Upper lobe of left lung (tissue), 6 donors: Measurements from ENCODE around the gene PNPLA2. TPM values are rescaled to one million over a fixed set of nuclear protein-coding genes. Genes with fewer than 3 reads are reported as not detected.

Experiments
- ATAC-seq, 2 donors: fragments of 200-7000 bp; cut with Tn5 transposase; one replicate each; pipeline ENCODE4 v1.9.1; 2022; ENCODE audit warnings: mild to moderate bottlenecking in 2 of 2, moderate library complexity in 2 of 2; ENCODE audit not compliant: low FRiP score in 2 of 2
- DNase-seq, 2 donors: peaks; one replicate each; pipeline ENCODE4 v3.0.0-alpha.2; 2019 to 2020
- H3K27ac ChIP-seq, 4 donors: fragments of 200-600 bp; sonication (generic); one replicate each; pipeline ENCODE4 v1.5.1; 2016 to 2019
- H3K27me3 ChIP-seq, 4 donors: fragments of 200-600 bp; sonication (generic); one replicate each; pipeline ENCODE4 v1.5.1; 2017 to 2019
- H3K36me3 ChIP-seq, 4 donors: fragments of 200-600 bp; sonication (generic); one replicate each; pipeline ENCODE4 v1.5.1; 2016 to 2019
- H3K4me1 ChIP-seq, 4 donors: fragments of 200-600 bp; sonication (generic); one replicate each; pipeline ENCODE4 v1.5.1; 2018 to 2019
- H3K4me3 ChIP-seq, 4 donors: fragments of 200-600 bp; sonication (generic); one replicate each; pipeline ENCODE4 v1.5.1; 2017 to 2019; ENCODE audit warnings: mild to moderate bottlenecking in 2 of 4, moderate library complexity in 1 of 4
- H3K9me3 ChIP-seq, 4 donors: fragments of 200-600 bp; sonication (generic); one replicate each; pipeline ENCODE4 v1.5.1; 2018 to 2019
- EP300 ChIP-seq, 4 donors: sonication (generic); formaldehyde crosslinking; IDR thresholded peaks; one replicate each; pipeline ENCODE4 v1.5.1; 2017; ENCODE audit warnings: antibody characterized with exemption in 4 of 4, control low read depth in 2 of 4
- POLR2A ChIP-seq, 4 donors: fragments of 450-650 bp; IDR thresholded peaks; one replicate each; pipeline ENCODE4 v1.5.1; 2016 to 2017; ENCODE audit warnings: antibody characterized with exemption in 4 of 4, mild to moderate bottlenecking in 2 of 4
- POLR2AphosphoS5 ChIP-seq, 2 donors: sonication (generic); formaldehyde crosslinking; IDR thresholded peaks; one replicate each; pipeline ENCODE4 v1.5.1; 2017; ENCODE audit warnings: antibody characterized with exemption in 2 of 2
- WGBS, 2 donors: methylation state at CpG; one replicate each; pipeline ENCODE4 v1.1.5; 2017 to 2018; 5-methylcytosine and 5-hydroxymethylcytosine counted together
- total RNA-seq, 6 donors: library from RNA; depleted of rRNA in 4 of 6; stranded (reverse); fragments of >200 nt in 4 of 6; gene quantifications; one replicate each; pipeline versions ENCODE4 v1.1.0 to v1.2.1, GENCODE V29; 2016 to 2021
- TF ChIP-seq, protein P1 (sequence below), 6 experiments: fragments of 450-650 bp in 4 of 6; fragments of 200-600 bp in 2 of 6; sonication (generic) in 2 of 6; IDR thresholded peaks; one replicate each; pipeline ENCODE4 v1.5.1; 2016 to 2019; ENCODE audit warnings: antibody characterized with exemption in 6 of 6
- donor health status: DM: no; HTN: no; CAD: no; lungs with moderate emphysema.
- donor health status: DM: no; HTN: yes; CAD: no; lungs with severe emphysema.

PNPLA2 gene
- total RNA-seq, 6 donors from 2014 or later, result 74.5 to 303 (median 164) TPM

DNA sequence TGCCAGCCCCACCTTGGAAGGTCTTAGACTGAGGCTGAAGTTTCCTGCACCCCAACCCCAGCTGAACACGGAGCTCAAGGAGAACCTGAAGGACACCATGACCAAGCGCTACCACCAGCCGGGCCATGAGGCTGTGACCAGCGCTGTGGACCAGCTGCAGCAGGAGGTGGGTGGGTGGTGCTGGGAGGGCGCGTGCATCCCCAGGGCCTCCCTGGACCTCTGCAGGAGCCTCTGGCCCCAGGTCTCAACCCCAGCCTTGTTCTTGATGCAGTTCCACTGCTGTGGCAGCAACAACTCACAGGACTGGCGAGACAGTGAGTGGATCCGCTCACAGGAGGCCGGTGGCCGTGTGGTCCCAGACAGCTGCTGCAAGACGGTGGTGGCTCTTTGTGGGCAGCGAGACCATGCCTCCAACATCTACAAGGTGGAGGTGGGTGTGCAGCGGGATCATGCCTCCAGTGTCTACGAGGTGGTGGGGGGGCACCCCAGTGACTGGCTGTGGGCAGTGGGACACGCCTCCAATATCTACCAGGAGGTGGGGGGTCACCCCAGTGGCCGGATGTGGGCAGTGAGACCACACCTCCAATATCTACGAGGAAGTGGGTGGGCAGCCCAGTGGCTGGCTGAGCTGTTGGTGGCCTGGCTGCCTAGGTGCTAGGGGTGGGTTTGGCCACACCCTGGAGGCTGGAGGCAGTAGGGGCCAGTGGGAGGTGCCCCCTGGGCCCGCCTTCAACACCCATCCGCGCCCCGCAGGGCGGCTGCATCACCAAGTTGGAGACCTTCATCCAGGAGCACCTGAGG is 18.7 kb downstream of the PNPLA2 start:
- Histone ChIP-seq H3K9me3 (no peaks in the 10 kb centered on the region), H3K27me3 (no peaks in the 10 kb centered on the region), H3K27ac (peak overlapping the region in 2 of 4 donors; percentile 8 to 87), H3K36me3 (peaks cover 20 to 52% (median 49%) of the 10 kb centered on the region in 4 donors), H3K4me3 (no peak overlapping the region), H3K4me1 (peaks cover 47 to 88% (median 54%) of the 10 kb centered on the region in 4 donors)
- TF ChIP-seq EP300 (IDR thresholded peaks at IDR 0.05), result no peak
- TF ChIP-seq, protein P1, sequence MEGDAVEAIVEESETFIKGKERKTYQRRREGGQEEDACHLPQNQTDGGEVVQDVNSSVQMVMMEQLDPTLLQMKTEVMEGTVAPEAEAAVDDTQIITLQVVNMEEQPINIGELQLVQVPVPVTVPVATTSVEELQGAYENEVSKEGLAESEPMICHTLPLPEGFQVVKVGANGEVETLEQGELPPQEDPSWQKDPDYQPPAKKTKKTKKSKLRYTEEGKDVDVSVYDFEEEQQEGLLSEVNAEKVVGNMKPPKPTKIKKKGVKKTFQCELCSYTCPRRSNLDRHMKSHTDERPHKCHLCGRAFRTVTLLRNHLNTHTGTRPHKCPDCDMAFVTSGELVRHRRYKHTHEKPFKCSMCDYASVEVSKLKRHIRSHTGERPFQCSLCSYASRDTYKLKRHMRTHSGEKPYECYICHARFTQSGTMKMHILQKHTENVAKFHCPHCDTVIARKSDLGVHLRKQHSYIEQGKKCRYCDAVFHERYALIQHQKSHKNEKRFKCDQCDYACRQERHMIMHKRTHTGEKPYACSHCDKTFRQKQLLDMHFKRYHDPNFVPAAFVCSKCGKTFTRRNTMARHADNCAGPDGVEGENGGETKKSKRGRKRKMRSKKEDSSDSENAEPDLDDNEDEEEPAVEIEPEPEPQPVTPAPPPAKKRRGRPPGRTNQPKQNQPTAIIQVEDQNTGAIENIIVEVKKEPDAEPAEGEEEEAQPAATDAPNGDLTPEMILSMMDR (IDR thresholded peaks at IDR 0.05), result peak in 1 of 6 experiments; percentile 4
- WGBS, 2 donors, result 80 to 93% methylated on average over 14 to 16 of the region's 22 CpGs
- ATAC-seq, result no peak
- DNase-seq, result peak in 1 of 2 donors; percentile 79

DNA sequence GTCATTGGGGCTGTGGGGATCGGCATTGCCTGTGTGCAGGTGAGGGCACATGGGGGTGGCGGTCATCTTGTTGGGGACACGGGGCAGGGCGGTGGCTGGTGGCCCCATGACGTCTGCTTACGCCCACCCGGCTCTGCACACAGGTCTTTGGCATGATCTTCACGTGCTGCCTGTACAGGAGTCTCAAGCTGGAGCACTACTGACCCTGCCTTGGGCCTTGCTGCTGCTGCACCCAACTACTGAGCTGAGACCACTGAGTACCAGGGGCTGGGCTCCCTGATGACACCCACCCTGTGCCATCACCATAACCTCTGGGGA is 19.2 kb downstream of the PNPLA2 start:
- Histone ChIP-seq H3K4me1 (peaks cover 45 to 88% (median 52%) of the 10 kb centered on the region in 4 donors), H3K9me3 (no peaks in the 10 kb centered on the region), H3K27ac (peak overlapping the region in 1 of 4 donors; percentile 87), H3K4me3 (no peak overlapping the region), H3K36me3 (peaks cover 20 to 52% (median 49%) of the 10 kb centered on the region in 4 donors), H3K27me3 (no peaks in the 10 kb centered on the region)
- ATAC-seq (no peak), DNase-seq (no peak)
- TF ChIP-seq, protein P1 (IDR thresholded peaks at IDR 0.05), result no peak
- TF ChIP-seq POLR2AphosphoS5 (IDR thresholded peaks at IDR 0.05), result no peak
- no peak for TF ChIP-seq POLR2A (IDR thresholded peaks at IDR 0.05)
- TF ChIP-seq EP300 (IDR thresholded peaks at IDR 0.05), result no peak
- 73 to 90% methylated on average over 7 to 8 of the region's 8 CpGs for WGBS, 2 donors

DNA sequence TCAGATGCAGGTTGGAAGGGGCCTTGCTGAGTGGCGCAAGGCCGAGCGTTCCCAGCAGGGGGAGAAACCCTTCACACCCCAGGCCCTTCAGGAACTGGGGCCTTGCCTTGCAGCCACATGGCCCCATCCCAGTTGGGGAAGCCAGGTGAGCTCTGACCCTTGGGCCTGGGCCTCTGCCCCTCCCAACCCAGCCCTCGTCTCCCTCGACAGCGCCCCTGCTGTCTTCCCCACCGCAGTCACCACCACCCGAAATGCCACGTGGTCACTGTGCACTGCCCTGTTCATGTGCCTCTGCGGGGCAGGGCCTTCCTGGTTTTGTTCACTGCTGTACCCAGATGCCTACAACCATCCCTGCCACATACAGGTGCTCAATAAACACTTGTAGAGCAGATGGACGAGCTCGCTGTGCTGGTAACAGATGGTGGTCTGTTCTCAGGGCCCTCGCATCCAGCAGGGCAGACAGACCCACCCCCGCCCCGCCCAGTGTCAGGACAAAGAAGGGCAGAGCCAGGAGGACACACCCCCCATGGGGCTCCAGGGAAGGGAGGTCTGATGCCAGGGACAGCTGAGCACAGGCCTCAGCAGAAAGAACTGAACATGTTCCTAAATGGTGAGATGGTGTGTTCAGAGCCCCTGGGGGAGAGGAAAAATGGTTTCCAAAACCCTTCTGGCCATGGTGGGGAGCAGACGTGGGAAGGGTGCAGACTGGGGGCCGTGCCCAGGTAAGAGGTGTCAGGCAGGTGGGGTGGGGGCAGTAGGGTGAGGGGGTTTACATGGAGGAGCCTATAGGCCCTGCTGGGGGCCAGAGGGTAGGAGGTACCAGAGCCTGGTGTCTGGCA is 19.9 kb downstream of the PNPLA2 start:
- Histone ChIP-seq H3K9me3 (no peaks in the 10 kb centered on the region), H3K36me3 (peaks cover 20 to 52% (median 49%) of the 10 kb centered on the region in 4 donors), H3K4me3 (no peak overlapping the region), H3K4me1 (peaks cover 45 to 89% (median 53%) of the 10 kb centered on the region in 4 donors), H3K27ac (peak overlapping the region; percentile 30 to 87 (median 36)), H3K27me3 (no peaks in the 10 kb centered on the region)
- ATAC-seq (no peak), DNase-seq (peak in 1 of 2 donors; percentile 70)
- TF ChIP-seq, protein P1 (IDR thresholded peaks at IDR 0.05), result peak in 2 of 6 experiments; percentile 14 to 22
- TF ChIP-seq POLR2A (IDR thresholded peaks at IDR 0.05), result no peak
- WGBS, 2 donors, result 60 to 75% methylated on average over 5 to 17 of the region's 17 CpGs

DNA sequence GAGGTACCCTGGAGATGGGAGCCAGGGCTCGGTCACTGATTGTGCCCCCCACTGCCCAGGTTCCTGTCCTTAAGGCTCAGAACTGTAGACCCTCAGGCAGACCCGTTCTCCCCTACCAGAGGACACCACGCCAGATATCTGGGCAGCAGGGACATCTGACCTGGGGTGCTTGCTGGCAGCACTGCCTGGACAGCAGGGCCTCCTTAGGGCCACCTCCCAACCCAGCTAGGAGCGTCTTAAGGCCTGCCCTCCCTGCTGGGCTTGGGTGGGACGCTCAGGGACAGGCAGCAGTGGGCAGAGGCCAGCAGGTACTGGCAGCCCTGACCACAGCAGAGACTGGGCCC is 20.5 kb downstream of the PNPLA2 start:
- no peak for TF ChIP-seq EP300 (IDR thresholded peaks at IDR 0.05)
- TF ChIP-seq, protein P1 (IDR thresholded peaks at IDR 0.05), result no peak
- TF ChIP-seq POLR2A (IDR thresholded peaks at IDR 0.05), result no peak
- TF ChIP-seq POLR2AphosphoS5 (IDR thresholded peaks at IDR 0.05), result no peak
- Histone ChIP-seq H3K27ac (peak overlapping the region; percentile 30 to 87 (median 36)), H3K27me3 (no peaks in the 10 kb centered on the region), H3K4me3 (no peak overlapping the region), H3K4me1 (peaks cover 39 to 89% (median 52%) of the 10 kb centered on the region in 4 donors), H3K9me3 (no peaks in the 10 kb centered on the region), H3K36me3 (peaks cover 20 to 52% (median 49%) of the 10 kb centered on the region in 4 donors)
- DNase-seq (no peak), ATAC-seq (no peak)
- WGBS, 2 donors, result 80 to 94% methylated on average over 2 to 5 of the region's 5 CpGs
